Hematopoietic multipotent progenitor cell treated with erythropoietin and hydrocortisone succinate and interleukin-3 and kit ligand, for 15 days (in vitro differentiated cells): ENCODE data around the gene ZNF878.
"Not testable (repeated sequence)": the region's sequence is repeated elsewhere in the genome, so short reads cannot be mapped to it uniquely, and the experiment has no call there.

Experiments
- DNase-seq: peaks from one replicate; pipeline ENCODE4 v3.0.0-alpha.2; 2015; ENCODE audit warnings: low spot score

Gene ZNF878

DNA sequence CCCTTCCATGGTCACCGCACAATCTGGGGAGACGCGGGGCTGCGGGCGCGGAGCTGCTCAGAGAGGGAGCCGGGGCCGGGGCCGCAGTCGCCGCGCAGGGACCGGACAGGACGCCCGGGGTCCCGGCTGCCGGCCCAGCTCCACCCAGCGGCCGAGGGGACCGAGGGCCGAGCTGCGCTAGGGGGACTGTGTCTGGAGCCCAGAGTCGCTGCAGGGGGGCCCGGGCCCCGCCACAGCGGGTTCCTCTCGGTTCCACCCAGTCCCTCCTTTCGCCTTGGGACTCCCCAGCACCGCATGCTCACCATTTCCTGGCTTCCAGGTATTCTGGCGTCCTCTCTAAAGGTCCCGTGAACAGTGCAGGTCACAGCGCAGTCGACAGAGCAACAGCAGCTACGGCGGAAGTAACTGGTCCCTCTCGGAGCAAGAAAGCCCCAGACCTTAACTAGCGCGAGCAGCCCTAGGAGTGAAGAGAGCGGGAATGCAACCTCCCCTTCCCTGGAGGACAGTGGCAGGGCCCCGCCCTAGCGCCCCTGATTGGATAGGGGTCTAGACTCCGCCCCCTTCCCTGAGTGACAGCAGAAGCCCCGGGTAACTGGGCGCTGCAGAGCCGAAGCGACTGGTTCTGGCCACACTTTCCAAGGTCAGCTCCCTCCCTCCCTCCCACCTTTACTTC, at the start of gene ZNF878:
Gene ZNF878 (minus strand): TSS at position 465 of the 673 bp plus-strand sequence. CDS start 160 bp downstream, at position 305.
- peak; percentile 41 for DNase-seq

- DNase-seq = no peak
Measured at GRCh38 chr19:12098040-12098439, 45.3 kb upstream of the ZNF878 start.

GRCh38 chr19:12095111-12095790, 42.5 kb upstream of the ZNF878 start:
- DNase-seq = no peak

DNA sequence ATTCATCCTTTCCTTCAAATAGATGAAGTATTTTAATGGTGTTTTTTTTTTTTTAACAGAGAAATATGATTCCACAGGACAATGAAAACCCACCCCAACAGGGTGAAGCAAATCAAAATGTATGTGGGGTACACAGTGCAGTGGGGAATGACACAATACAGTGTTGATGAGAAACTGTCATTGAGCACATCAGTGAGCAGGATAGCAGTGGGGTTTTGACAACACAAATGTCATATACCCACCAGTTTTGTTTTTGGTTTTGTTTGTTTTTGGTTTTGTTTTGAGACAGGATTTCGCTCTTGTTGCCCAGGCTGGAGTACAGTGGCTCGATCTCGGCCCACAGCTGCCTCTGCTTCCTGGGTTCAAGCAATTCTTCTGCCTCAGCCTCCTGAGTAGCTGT, 41.0 kb upstream of the ZNF878 start:
- no peak for DNase-seq

DNA sequence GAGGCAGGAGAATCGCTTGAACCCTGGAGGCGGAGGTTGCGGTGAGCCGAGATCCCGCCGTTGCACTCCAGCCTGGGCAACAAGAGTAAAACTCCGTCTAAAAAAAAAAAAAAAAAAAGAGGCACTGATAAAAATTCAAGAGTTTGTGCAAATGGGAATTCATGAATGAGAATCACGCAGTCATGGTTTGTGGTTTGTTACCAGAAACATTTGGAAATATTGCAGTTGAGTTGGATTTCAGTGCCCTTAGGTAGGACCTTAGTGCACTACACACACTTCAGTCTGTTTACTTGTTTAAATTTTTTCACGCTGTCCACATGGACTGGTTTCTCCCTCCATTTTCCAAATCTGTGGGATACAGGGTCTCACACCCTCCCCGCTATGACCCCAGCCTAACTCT, 40.2 kb upstream of the ZNF878 start:
- DNase-seq = no peak

DNA sequence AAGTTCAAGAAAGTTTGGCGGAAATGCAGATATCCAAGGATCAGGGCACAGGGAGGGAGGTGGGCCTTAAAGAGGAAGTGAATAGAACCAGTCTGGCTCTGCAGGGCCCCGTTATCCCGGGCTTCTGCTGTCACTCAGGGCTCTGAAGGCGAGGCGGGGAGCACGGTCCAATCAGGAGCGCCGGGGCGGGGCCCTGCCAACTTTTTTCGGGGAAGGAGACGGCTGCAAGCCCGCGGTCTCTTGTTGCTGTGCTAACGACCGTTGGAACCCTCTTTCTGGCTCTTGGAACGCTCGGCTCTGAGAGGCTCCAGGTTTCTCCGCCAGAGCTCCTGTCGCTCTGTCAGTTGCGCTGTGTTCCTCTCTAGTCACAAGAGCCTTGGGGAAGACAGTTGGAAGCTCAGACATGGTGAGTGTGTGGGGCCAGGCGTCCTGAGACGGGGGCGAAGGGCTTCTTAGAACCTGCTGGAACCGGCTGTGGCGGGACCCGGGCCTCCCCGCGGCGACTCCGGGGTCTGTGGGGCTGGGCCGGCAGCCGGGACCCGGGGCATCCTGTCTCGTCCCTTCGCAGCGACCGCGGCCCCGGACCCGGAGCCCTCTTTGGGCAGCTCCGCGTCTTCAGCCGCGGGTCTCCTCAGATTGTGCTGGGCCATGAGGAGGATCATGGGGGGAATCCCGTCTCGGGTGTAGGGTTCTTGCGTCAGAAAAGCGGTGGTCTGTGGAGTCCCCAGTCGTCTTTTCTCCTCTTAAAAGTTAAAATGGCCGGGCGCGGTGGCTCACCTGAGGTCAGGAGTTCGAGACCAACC, 39.5 kb upstream of the ZNF878 start:
- DNase-seq = peak; percentile 73

GRCh38 chr19:12090807-12091206, 38.0 kb upstream of the ZNF878 start:
- peak; percentile 60 for DNase-seq

GRCh38 chr19:12085074-12085818, 32.5 kb upstream of the ZNF878 start:
- DNase-seq = no peak

- DNase-seq = not testable (repeated sequence)
Measured at GRCh38 chr19:12083336-12083735, 30.6 kb upstream of the ZNF878 start.

- no peak for DNase-seq
Measured at GRCh38 chr19:12077375-12077774, 24.6 kb upstream of the ZNF878 start.

DNA sequence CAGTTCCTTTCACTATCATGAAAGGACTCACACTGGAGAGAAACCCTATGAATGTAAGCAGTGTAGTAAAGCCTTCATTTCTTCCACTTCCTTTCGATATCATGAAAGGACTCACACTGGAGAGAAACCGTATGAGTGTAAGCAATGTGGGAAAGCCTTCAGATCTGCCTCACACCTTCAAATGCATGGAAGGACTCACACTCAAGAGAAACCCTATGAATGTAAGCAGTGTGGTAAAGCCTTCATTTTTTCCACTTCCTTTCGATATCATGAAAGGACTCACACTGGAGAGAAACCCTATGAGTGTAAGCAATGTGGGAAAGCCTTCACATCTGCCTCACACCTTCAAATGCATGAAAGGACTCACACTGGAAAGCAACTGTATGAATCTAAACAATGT, 23.6 kb upstream of the ZNF878 start:
- DNase-seq = not testable (repeated sequence)

DNA sequence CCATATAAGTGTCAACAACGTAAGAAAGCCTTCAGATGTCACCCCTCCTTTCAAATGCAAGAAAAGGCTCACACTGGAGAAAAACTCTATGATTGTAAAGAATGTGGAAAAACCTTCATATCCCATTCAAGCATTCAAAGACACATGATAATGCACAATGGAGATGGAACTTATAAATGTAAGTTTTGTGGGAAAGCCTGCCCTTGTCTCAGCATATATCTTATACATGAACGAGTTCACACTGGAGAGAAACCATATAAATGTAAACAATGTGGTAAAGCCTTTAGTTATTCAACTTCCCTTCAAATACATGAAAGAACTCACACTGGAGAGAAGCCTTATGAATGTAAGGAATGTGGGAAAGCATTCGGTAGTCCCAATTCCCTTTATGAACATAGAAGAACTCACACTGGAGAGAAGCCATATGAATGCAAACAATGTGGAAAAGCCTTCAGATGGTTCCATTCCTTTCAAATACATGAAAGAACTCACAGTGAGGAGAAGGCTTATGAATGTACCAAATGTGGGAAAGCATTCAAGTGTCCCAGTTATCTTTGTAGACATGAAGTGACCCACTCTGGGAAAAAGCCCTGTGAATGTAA, 22.9 kb upstream of the ZNF878 start:
- no peak for DNase-seq

- DNase-seq = peak; percentile 76
Measured at GRCh38 chr19:12064590-12065538, 12.1 kb upstream of the ZNF878 start, which contains the start of gene ZNF844. Gene ZNF844, plus strand, starts transcription at chr19:12064731. Its CDS starts 143 bp downstream, at chr19:12064874.

- no peak for DNase-seq
Measured at GRCh38 chr19:12055784-12056183, 3.0 kb upstream of the ZNF878 start.

DNA sequence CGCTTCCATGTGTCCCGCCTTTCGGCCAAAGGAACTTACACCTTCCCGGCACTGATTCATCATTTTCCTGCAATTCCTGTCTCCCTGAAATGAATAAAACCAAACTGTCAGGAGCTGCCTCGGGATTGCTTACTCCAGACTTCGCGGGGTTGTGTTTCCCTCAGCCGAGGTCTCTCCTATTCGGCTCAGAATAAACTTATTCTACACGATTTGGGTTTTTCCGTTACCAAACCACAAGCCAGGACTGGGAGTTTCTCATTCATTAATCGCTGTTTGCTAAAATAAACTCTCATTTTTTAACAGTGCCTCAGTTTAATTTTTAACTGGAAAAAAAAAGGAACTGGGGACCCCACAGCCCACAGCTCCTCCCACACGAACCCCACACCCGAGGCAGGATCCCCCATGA, 667 bp downstream of the ZNF878 start:
- DNase-seq = no peak

GRCh38 chr19:12047868-12048267, 4.9 kb downstream of the ZNF878 start:
- no peak for DNase-seq

GRCh38 chr19:12043752-12044422, 8.9 kb downstream of the ZNF878 start:
- no peak for DNase-seq

- no peak for DNase-seq
Measured at GRCh38 chr19:12042893-12043292, 9.9 kb downstream of the ZNF878 start.

- DNase-seq = peak; percentile 78
Measured at GRCh38 chr19:12035220-12036172, 17.3 kb downstream of the ZNF878 start, which contains the start of gene ZNF433. Gene ZNF433, minus strand, starts transcription at chr19:12035679. Its CDS starts 140 bp downstream, at chr19:12035539.
